ENCODE measurements around the gene FBN1. TPM values are rescaled to one million over a fixed set of nuclear protein-coding genes. Genes with fewer than 3 reads are reported as not detected.

FBN1 gene
- total and polyA plus RNA-seq, 4 experiments from 2014 or later = 0.20 to 0.22 TPM; not detected in 2

GRCh38 chr15:48580736-48581135 is 64.8 kb downstream of the FBN1 start:
- Mint-ChIP-seq H3K4me3 (no peak overlapping the region), H3K27ac (no peak overlapping the region), H3K27me3 (peaks cover 0 to 1% of the 10 kb centered on the region in 2 donors), H3K4me1 (peaks cover 0 to 1% (median 0%) of the 10 kb centered on the region in 4 donors), H3K9me3 (no peaks in the 10 kb centered on the region), H3K36me3 (no peaks in the 10 kb centered on the region)
- H3K27me3 ChIP-seq (ENCODE audit: insufficient read depth, low read length) = no peaks in the 10 kb centered on the region
- POLR2A ChIA-PET (ENCODE audit: partially characterized antibody) = no interaction called here
- H3K4me3 ChIP-seq (ENCODE audit: low read length in 2 of 2) = no peak overlapping the region
- no peak overlapping the region for H3K27ac ChIP-seq (ENCODE audit: low read depth, low read length)
- H3K9me3 ChIP-seq (ENCODE audit: control insufficient read depth in 1 of 2, low read length in 2 of 2) = no peaks in the 10 kb centered on the region
- DNase-seq = no peak
- H3K4me1 ChIP-seq (ENCODE audit: insufficient read depth, low read length) = no peaks in the 10 kb centered on the region
- intact Hi-C loops (cut with micrococcal nuclease) = no loop called here
- H3K36me3 ChIP-seq (ENCODE audit: insufficient read depth, low read length) = no peaks in the 10 kb centered on the region
- CTCF ChIA-PET (ENCODE audit: partially characterized antibody) = interaction anchor here (1.2 to 2.2 kb wide), 2 partner anchors 10 to 12 kb away, joined by 3 to 5 read pairs; no protein-coding TSS in a partner anchor

DNA sequence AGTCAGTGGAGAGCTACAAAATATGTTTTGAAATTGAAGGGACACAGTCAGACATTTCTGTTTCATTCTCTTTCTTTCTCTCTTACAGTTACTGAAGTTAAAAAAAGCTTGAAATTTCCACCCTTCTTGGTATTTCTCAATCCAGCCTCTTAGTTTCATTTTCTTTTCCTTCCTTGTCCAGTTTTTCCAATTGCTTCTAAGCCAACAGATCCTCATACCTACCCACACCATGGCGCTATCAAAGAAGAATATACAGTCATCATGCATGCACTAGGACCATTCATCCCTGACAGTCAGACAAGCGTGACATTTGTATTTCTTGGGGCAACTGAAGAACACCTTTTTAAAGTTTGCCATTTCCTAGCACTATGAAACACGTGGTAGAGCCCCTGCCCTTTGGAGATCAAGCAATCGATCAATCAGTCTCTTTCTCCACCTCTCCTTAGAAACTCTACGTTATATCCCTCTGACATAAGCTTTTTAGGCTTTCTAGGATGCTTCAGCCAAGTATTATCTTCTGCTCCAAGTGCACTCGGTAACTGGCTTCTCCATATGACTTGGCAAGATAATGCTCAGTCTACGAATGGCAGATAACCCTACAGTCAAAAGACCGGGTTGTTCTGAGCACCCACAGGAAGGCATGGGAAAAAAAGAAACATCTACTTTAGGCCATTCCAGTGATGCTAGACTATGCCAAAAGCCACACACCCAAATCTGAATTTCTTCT is 65.4 kb downstream of the FBN1 start:
- intact Hi-C loops (cut with micrococcal nuclease) = no loop called here
- Mint-ChIP-seq H3K4me1 (peaks cover 0 to 1% (median 0%) of the 10 kb centered on the region in 4 donors), H3K9me3 (no peaks in the 10 kb centered on the region), H3K36me3 (no peaks in the 10 kb centered on the region), H3K27ac (no peak overlapping the region), H3K27me3 (peaks cover 0 to 1% of the 10 kb centered on the region in 2 donors), H3K4me3 (no peak overlapping the region)
- H3K4me1 ChIP-seq (ENCODE audit: insufficient read depth, low read length) = no peaks in the 10 kb centered on the region
- no peak for DNase-seq
- H3K4me3 ChIP-seq (ENCODE audit: low read length in 2 of 2) = no peak overlapping the region
- no peaks in the 10 kb centered on the region for H3K9me3 ChIP-seq (ENCODE audit: control insufficient read depth in 1 of 2, low read length in 2 of 2)
- ChIA-PET CTCF (ENCODE audit: partially characterized antibody) (interaction anchor here (1.2 to 2.2 kb wide), 2 partner anchors 10 to 12 kb away, joined by 3 to 5 read pairs; no protein-coding TSS in a partner anchor), POLR2A (ENCODE audit: partially characterized antibody) (no interaction called here)
- H3K27ac ChIP-seq (ENCODE audit: low read depth, low read length) = no peak overlapping the region
- no peaks in the 10 kb centered on the region for H3K36me3 ChIP-seq (ENCODE audit: insufficient read depth, low read length)
- no peaks in the 10 kb centered on the region for H3K27me3 ChIP-seq (ENCODE audit: insufficient read depth, low read length)

- no peaks in the 10 kb centered on the region for H3K27me3 ChIP-seq (ENCODE audit: insufficient read depth, low read length)
- Mint-ChIP-seq H3K9me3 (no peaks in the 10 kb centered on the region), H3K4me1 (peaks cover 0 to 1% (median 0%) of the 10 kb centered on the region in 4 donors), H3K27me3 (peaks cover 0 to 1% of the 10 kb centered on the region in 2 donors), H3K27ac (no peak overlapping the region), H3K36me3 (no peaks in the 10 kb centered on the region), H3K4me3 (no peak overlapping the region)
- H3K4me1 ChIP-seq (ENCODE audit: insufficient read depth, low read length) = no peaks in the 10 kb centered on the region
- no peaks in the 10 kb centered on the region for H3K9me3 ChIP-seq (ENCODE audit: control insufficient read depth in 1 of 2, low read length in 2 of 2)
- intact Hi-C loops (cut with micrococcal nuclease) = no loop called here
- H3K27ac ChIP-seq (ENCODE audit: low read depth, low read length) = no peak overlapping the region
- no peaks in the 10 kb centered on the region for H3K36me3 ChIP-seq (ENCODE audit: insufficient read depth, low read length)
- CTCF ChIA-PET (ENCODE audit: partially characterized antibody) = no interaction called here
- H3K4me3 ChIP-seq (ENCODE audit: low read length in 2 of 2) = no peak overlapping the region
- POLR2A ChIA-PET (ENCODE audit: partially characterized antibody) = no interaction called here
- no peak for DNase-seq
Observed at GRCh38 chr15:48578965-48579364, 66.5 kb downstream of the FBN1 start.

- Histone ChIP-seq H3K27ac (ENCODE audit: low read depth, low read length) (no peak overlapping the region), H3K36me3 (ENCODE audit: insufficient read depth, low read length) (no peaks in the 10 kb centered on the region), H3K4me3 (ENCODE audit: low read length in 2 of 2) (no peak overlapping the region), H3K4me1 (ENCODE audit: insufficient read depth, low read length) (no peaks in the 10 kb centered on the region), H3K9me3 (ENCODE audit: control insufficient read depth in 1 of 2, low read length in 2 of 2) (no peaks in the 10 kb centered on the region), H3K27me3 (ENCODE audit: insufficient read depth, low read length) (no peaks in the 10 kb centered on the region)
- Mint-ChIP-seq H3K36me3 (no peaks in the 10 kb centered on the region), H3K4me1 (peaks cover 0 to 1% (median 0%) of the 10 kb centered on the region in 4 donors), H3K9me3 (no peaks in the 10 kb centered on the region), H3K27me3 (peaks cover 0 to 1% of the 10 kb centered on the region in 2 donors), H3K27ac (no peak overlapping the region), H3K4me3 (no peak overlapping the region)
- intact Hi-C loops (cut with micrococcal nuclease) = no loop called here
- no peak for DNase-seq
- CTCF ChIA-PET (ENCODE audit: partially characterized antibody) = no interaction called here
- POLR2A ChIA-PET (ENCODE audit: partially characterized antibody) = no interaction called here
Observed at GRCh38 chr15:48577469-48577868, 68.0 kb downstream of the FBN1 start.

- Histone ChIP-seq H3K4me3 (ENCODE audit: low read length in 2 of 2) (no peak overlapping the region), H3K27ac (ENCODE audit: low read depth, low read length) (no peak overlapping the region), H3K4me1 (ENCODE audit: insufficient read depth, low read length) (no peaks in the 10 kb centered on the region), H3K27me3 (ENCODE audit: insufficient read depth, low read length) (no peaks in the 10 kb centered on the region), H3K36me3 (ENCODE audit: insufficient read depth, low read length) (no peaks in the 10 kb centered on the region), H3K9me3 (ENCODE audit: control insufficient read depth in 1 of 2, low read length in 2 of 2) (no peaks in the 10 kb centered on the region)
- Mint-ChIP-seq H3K36me3 (no peaks in the 10 kb centered on the region), H3K27ac (no peak overlapping the region), H3K9me3 (no peaks in the 10 kb centered on the region), H3K4me3 (no peak overlapping the region), H3K4me1 (no peaks in the 10 kb centered on the region), H3K27me3 (peaks cover 0 to 1% of the 10 kb centered on the region in 2 donors)
- intact Hi-C loops (cut with micrococcal nuclease) = no loop called here
- no peak for DNase-seq
- POLR2A ChIA-PET (ENCODE audit: partially characterized antibody) = no interaction called here
- CTCF ChIA-PET (ENCODE audit: partially characterized antibody) = no interaction called here
Observed at GRCh38 chr15:48574187-48574586, 71.3 kb downstream of the FBN1 start.

GRCh38 chr15:48573780-48574179 is 71.7 kb downstream of the FBN1 start:
- Histone ChIP-seq H3K4me1 (ENCODE audit: insufficient read depth, low read length) (no peaks in the 10 kb centered on the region), H3K9me3 (ENCODE audit: control insufficient read depth in 1 of 2, low read length in 2 of 2) (no peaks in the 10 kb centered on the region), H3K4me3 (ENCODE audit: low read length in 2 of 2) (no peak overlapping the region), H3K27ac (ENCODE audit: low read depth, low read length) (no peak overlapping the region), H3K27me3 (ENCODE audit: insufficient read depth, low read length) (no peaks in the 10 kb centered on the region), H3K36me3 (ENCODE audit: insufficient read depth, low read length) (no peaks in the 10 kb centered on the region)
- Mint-ChIP-seq H3K4me1 (no peaks in the 10 kb centered on the region), H3K36me3 (no peaks in the 10 kb centered on the region), H3K4me3 (no peak overlapping the region), H3K9me3 (no peaks in the 10 kb centered on the region), H3K27me3 (peaks cover 0 to 1% of the 10 kb centered on the region in 2 donors), H3K27ac (no peak overlapping the region)
- POLR2A ChIA-PET (ENCODE audit: partially characterized antibody) = no interaction called here
- CTCF ChIA-PET (ENCODE audit: partially characterized antibody) = no interaction called here
- intact Hi-C loops (cut with micrococcal nuclease) = no loop called here
- no peak for DNase-seq

- intact Hi-C loops (cut with micrococcal nuclease) = no loop called here
- no peak for DNase-seq
- Mint-ChIP-seq H3K27ac (no peak overlapping the region), H3K4me3 (no peak overlapping the region), H3K4me1 (no peaks in the 10 kb centered on the region), H3K36me3 (no peaks in the 10 kb centered on the region), H3K27me3 (peaks cover 0 to 1% of the 10 kb centered on the region in 2 donors), H3K9me3 (no peaks in the 10 kb centered on the region)
- CTCF ChIA-PET (ENCODE audit: partially characterized antibody) = no interaction called here
- Histone ChIP-seq H3K27me3 (ENCODE audit: insufficient read depth, low read length) (no peaks in the 10 kb centered on the region), H3K9me3 (ENCODE audit: control insufficient read depth in 1 of 2, low read length in 2 of 2) (no peaks in the 10 kb centered on the region), H3K27ac (ENCODE audit: low read depth, low read length) (no peak overlapping the region), H3K4me1 (ENCODE audit: insufficient read depth, low read length) (no peaks in the 10 kb centered on the region), H3K36me3 (ENCODE audit: insufficient read depth, low read length) (no peaks in the 10 kb centered on the region), H3K4me3 (ENCODE audit: low read length in 2 of 2) (no peak overlapping the region)
- POLR2A ChIA-PET (ENCODE audit: partially characterized antibody) = no interaction called here
Observed at GRCh38 chr15:48572823-48573222, 72.7 kb downstream of the FBN1 start.

All from CD4-positive, alpha-beta memory T cell (primary cell).